NT2/D1 (cell line): ENCODE data around the gene PARD3.

Experiments
- SUZ12 ChIP-seq: IDR thresholded peaks from 2 replicates; pipeline ENCODE4 v1.6.1; 2011; ENCODE audit not compliant: insufficient read length, insufficient read depth; ENCODE audit errors: extremely low read depth
- YY1 ChIP-seq: IDR thresholded peaks from 2 replicates; pipeline ENCODE4 v1.6.1; 2011; ENCODE audit not compliant: insufficient read length, insufficient read depth
- ZNF274 ChIP-seq: IDR thresholded peaks from 2 replicates; pipeline ENCODE4 v1.6.1; 2011; ENCODE audit warnings: mild to moderate bottlenecking, low read depth, low read length

DNA sequence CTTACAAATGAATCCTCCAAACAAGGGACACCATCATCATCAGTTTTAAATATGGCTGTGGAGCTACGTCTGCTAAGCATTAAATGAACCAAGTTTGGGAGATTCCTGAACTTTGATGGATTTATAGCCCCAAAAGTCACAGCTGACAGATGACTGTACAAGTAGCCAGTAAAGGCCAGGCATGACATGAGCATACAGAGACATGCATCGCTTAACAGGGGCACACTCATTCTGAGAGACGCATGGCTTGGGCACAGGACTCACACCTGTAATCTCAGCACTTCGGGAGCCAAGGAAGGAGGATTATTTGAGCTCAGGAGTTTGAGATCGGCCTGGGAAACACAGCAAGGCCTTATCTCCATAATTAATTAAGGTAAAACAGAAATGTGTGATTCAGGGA lies 166.2 kb downstream of the PARD3 start:
- TF ChIP-seq SUZ12 (no peak), YY1 (no peak), ZNF274 (no peak)
